GM19452 (cell line): ENCODE data around the gene PLXDC1.
"Not testable (repeated sequence)": the region's sequence is repeated elsewhere in the genome, so short reads cannot be mapped to it uniquely, and the experiment has no call there.

Source experiments
- ATAC-seq: cut with Tn5 transposase; IDR thresholded peaks from one replicate; pipeline ENCODE4 v1.9.1; 2021; ENCODE audit not compliant: unreplicated experiment

PLXDC1 gene

DNA sequence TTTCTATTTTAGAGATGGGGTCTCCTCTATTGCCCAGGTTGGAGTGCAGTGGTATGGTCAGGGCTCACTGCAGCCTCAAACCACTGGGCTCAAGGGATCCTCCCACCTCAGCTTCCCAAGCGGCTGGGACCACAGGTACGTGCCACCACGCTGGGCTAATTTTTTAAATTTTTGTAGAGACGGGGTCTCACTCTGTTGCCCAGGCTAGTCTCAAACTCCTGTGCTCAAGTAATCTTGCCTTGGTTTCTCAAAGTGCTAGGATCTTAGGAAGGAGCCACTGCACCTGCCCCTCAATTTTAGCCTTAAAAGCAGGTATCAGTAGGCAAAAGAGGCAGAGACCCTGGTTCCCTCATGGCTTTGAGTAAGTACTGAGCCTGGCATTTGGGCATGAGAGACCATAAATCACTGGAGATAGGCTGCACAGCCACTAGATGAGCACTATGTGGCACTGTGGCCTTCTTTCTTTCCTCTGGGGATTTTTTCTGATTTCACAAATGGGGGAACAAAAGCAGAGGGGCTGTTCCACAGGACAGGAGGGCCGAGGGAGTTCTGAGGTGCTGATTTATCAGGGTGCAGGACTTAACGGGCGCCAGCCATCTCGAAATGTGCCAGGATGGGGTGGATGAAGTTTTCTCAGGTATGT is 82.2 kb downstream of the PLXDC1 start:
- ATAC-seq, result no peak

GRCh38 chr17:39064819-39065218 is 86.6 kb downstream of the PLXDC1 start:
- no peak for ATAC-seq

GRCh38 chr17:39064374-39064773 is 87.1 kb downstream of the PLXDC1 start:
- ATAC-seq, result no peak

- no peak for ATAC-seq
Measured at GRCh38 chr17:39063681-39064069, 87.8 kb downstream of the PLXDC1 start.

- ATAC-seq, result no peak
Measured at GRCh38 chr17:39062846-39063680, 88.4 kb downstream of the PLXDC1 start.

- ATAC-seq, result no peak
Measured at GRCh38 chr17:39058524-39058923, 92.9 kb downstream of the PLXDC1 start.

DNA sequence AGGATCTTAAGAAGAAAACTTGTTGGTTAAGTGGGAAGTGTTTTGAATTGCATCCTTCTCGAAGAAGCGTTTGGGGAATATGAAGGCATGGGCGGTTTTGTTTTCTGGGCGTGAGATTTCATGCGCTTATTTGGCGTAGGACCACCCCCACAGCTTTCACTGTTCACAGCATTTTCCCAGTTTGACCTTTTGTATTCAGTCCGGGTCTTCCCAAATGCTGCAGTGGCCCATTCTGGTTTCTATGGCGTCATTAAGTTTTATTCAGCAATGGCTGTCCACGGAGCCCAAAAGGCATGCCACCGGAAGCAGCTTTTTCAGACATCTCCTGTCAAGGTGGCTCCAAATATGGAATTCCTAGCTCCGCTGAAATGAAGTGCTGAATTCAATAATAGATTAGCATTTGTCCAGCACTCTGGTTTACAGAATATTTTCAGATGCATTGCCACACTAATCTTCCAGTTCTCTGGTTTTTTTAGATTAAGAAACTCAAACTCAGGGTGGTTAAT is 93.7 kb downstream of the PLXDC1 start:
- no peak for ATAC-seq

GRCh38 chr17:39054111-39054645 is 97.3 kb downstream of the PLXDC1 start:
- no peak for ATAC-seq

- ATAC-seq, result not testable (repeated sequence)
Measured at GRCh38 chr17:39052423-39052822, 99.0 kb downstream of the PLXDC1 start.

DNA sequence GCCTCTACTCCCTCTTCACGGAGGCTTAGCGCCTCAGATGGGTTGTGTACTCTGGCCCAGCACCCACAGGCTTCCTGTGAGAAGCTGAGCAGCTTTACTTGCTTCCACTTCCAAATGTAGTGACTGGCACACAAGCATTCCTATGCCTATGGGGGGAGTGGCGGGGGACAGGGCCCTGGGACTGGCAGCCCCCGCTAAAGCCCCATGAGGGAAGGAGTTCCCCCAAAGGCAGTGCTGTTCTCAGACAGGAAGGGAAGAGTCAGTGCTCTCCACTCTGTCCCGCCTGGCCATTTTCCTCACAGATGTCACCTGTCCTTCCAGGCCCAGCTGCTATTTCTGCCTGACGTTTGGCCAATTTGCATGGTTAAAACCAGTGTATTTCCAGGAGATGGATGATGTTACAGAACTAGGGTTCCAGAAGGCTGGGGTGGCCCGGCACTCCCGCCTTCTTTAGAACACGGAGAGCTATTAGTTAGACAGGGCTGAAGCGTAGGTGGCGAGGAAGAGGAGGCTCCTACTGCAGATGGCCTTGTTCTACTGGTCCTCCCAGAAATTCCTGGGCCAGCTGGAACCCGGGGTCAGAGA is 100.3 kb downstream of the PLXDC1 start:
- no peak for ATAC-seq

GRCh38 chr17:39045948-39046679 is 105.3 kb downstream of the PLXDC1 start:
- ATAC-seq, result no peak

DNA sequence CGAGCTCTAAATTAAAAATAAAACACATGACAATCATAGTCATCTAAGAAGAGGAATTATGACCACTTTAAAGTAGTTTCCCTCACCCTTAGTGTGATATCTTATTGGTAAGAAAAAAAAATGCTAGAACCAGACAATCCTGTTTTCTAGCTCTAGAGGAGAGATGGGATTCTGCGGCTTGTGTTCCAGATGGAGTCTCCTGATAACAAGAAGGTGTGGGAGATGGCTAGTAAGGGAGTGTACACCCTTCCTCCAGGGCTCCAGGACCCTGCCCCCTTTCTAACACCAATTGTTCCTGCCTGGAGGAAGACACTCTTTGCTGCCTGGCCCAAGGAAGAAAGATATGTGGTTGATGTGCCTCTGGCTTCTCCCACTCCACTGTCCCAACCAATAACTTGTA is 115.4 kb downstream of the PLXDC1 start:
- no peak for ATAC-seq

DNA sequence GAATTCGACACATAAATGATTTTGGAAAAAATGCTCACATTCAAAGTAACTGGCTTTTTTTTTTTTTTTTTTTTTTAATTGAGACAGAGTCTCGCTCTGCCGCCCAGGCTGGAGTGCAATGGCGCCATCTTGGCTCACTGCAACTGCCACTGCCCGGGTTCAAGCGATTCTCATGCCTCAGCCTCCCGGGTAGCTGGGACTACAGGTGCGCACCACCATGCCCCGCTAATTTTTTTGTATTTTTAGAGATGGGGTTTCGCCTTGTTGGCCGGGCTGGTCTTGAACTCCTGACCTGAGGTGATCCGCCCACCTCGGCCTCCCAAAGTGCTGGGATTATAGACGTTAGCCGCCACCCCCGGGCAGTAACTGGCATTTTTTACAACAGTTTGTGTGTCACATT is 115.9 kb downstream of the PLXDC1 start:
- ATAC-seq, result not testable (repeated sequence)

DNA sequence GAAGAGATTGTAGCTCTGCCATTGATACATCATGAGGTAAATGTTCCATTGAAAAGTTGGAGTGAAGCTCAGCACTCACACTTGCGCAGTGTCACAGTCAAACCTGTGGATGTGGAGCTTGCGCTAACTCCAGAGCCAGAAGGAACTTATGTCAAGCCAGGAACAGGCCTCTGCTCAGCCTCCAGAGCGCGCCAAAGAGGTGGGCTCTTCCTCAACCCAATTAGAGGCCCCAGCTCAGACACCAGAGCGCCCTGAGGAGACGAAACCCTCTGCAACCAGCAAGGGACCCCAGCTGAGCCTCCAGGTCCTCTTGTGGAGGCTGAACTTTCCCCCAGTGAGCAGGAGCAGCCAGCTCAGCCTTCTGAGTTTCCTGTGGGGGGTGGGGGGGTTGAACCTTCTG is 122.7 kb downstream of the PLXDC1 start:
- no peak for ATAC-seq

DNA sequence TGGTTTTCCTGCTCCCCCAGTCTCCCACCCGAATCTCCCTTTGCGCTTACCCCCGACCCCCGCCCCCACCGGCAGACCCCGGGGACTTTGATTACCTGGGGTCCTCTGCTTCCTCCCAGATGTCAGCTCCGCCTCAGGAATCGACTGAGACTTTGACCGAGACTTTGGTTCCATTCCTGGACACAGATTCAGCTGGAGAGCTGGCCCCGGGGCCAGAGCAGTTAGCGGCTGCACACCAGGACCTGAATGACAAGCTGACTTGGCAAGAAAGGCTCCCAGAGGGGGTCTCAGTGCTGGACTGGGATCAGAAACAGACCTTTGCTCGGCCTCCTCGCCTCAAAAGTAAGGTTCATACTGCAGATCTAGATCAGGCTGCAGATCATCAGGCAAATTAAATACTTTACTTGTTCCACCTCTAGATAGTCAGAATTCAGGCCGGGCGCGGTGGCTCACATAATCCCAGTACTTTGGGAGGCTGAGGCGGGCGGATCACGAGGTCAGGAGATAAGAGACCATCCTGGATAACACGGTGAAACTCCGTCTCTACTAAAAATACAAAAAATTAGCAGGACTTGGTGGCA is 123.9 kb downstream of the PLXDC1 start:
- ATAC-seq, result no peak

DNA sequence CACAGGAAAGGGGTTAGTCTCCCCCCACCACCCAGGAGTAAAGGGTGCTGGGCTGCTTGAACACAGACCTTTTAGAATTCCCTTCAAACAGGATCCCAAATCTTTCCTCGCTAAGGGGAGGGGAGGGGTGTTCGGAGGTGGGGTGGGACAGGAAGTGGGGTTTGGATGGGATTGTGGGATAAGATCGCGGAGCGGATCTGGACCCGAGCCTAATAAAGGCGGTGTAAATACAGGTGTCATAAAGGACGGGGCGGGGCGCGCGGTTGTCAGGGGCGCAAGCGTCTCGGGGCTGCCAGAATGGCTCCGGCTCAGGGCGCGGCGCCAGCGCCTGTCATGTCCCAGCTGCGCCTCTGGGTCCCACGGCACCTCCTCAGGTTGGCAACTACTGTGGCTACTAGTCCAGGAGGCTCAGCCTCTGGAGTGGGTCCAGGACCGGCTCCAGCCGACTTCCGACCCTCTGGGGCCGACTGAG is 124.4 kb downstream of the PLXDC1 start:
- no peak for ATAC-seq

GRCh38 chr17:39026346-39026745 is 125.1 kb downstream of the PLXDC1 start:
- ATAC-seq, result not testable (repeated sequence)

DNA sequence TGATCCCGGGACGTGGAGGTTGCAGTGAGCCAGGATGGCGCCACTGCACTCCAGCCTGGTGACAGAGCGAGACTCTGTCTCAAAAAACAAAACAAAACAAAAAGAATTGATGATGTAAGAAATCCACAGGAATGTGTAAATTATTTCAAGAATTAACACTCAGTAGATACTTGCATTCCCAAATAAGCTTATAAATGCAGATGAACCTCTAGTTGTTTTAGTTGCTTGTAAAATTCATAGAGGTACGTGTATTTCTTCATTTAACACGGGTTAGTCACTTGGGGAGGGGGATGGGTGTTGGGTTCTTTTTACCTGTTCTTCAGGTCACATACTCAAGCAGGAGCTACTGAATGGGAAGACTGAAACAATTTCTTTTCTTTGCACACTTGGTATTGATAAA is 128.5 kb downstream of the PLXDC1 start:
- no peak for ATAC-seq

DNA sequence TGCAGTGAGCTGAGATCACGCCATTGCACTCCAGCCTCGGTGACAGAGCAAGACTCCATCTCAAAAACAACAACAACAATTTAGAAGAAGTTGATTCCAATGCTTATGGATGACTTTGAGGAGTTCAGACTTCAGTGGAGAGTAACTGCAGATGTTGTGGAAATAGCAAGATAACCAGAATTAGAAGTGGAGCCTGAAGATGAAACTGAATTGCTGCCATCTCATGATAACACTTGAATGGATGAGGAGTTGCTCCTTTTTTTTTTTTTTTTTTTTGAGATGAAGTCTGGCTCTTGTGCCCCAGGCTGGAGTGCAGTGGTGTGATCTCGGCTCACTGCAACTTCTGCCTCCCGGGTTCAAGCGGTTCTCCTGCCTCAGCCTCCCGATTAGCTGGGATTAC is 131.4 kb downstream of the PLXDC1 start:
- not testable (repeated sequence) for ATAC-seq
